Measurements from ENCODE around the gene VPS35L. TPM values are rescaled to one million over a fixed set of nuclear protein-coding genes. Genes with fewer than 3 reads are reported as not detected.
"Not testable (repeated sequence)": the region's sequence is repeated elsewhere in the genome, so short reads cannot be mapped to it uniquely, and the experiment has no call there.

The VPS35L gene
- total RNA-seq, 1 donor from 2014 or later, result 6.8 TPM

DNA sequence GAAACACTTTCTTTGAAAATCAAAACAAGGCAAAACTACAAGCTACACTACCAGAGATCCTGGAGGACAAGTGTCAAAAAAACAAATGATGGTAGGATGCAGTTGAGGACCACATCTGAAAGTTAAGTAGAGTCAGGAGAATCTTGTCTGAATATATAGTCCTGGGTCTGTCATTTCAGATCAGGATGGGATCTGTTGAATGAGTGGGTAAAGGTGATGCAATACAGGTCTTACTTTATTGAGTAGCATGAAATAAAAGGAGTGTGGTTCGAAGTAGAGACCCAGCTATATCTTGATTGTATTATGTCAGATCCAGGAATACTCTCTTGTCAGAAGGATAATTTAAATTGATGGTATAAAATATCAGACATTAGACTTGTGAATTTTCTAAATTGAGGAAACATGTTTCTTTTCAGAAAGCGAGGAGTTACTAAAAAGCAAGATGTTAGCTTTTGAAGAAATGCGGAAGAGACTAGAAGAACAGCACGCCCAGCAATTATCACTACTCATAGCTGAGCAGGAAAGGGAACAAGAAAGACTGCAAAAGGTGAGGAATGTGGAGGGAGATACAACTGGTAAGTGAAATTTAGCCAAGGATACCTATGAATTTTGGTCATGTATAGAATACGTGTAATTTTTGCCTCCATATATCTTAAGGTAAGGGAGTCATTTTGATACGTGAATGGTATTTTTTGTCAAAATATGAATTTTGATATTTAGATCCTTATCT, 15.1 kb upstream of the VPS35L start:
- Histone ChIP-seq H3K27me3 (ENCODE audit: control insufficient read depth, insufficient read depth, low read length) (no peaks in the 10 kb centered on the region), H3K36me3 (ENCODE audit: control insufficient read depth, insufficient read depth, low read length) (peaks cover 3% of the 10 kb centered on the region), H3K4me3 (ENCODE audit: low read depth, low read length) (no peak overlapping the region)
- TF ChIP-seq, protein P1, sequence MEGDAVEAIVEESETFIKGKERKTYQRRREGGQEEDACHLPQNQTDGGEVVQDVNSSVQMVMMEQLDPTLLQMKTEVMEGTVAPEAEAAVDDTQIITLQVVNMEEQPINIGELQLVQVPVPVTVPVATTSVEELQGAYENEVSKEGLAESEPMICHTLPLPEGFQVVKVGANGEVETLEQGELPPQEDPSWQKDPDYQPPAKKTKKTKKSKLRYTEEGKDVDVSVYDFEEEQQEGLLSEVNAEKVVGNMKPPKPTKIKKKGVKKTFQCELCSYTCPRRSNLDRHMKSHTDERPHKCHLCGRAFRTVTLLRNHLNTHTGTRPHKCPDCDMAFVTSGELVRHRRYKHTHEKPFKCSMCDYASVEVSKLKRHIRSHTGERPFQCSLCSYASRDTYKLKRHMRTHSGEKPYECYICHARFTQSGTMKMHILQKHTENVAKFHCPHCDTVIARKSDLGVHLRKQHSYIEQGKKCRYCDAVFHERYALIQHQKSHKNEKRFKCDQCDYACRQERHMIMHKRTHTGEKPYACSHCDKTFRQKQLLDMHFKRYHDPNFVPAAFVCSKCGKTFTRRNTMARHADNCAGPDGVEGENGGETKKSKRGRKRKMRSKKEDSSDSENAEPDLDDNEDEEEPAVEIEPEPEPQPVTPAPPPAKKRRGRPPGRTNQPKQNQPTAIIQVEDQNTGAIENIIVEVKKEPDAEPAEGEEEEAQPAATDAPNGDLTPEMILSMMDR (IDR thresholded peaks at IDR 0.05; ENCODE audit: insufficient read depth, low read length, severe bottlenecking), result no peak
- FAIRE-seq (no peak), DNase-seq (ENCODE audit: low read depth) (no peak)

DNA sequence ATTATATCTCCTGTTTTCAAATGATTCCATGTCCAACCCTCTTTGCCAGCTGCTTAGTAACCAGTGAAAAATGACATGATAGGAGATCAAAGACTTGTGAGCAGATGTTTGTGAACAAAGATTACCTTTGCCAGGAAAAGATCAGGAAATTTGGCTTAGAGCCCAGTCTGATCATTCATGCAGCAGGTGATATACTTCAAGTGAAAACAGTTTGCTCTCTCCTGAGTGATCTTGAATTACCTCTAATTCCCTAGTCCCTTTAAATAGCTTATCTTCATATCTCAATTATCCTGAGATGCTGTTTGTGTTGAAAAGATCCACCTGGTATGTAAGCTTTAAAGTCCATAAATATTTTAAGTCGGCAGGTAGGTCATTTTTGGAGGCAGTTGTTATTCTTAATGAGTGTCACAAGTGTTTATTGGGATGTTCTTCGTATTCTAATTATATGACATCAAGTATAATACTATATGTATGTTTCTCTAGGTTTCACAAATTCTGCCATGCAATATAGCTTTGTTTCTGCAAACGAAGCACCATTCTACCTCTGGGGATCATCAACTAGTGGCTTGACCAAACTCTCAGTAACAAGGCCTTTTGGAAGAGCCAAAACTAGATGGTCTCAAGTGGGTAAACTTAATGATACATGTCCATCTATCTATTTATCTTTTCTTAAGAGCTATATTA, 13.2 kb upstream of the VPS35L start:
- TF ChIP-seq, protein P1 (IDR thresholded peaks at IDR 0.05; ENCODE audit: insufficient read depth, low read length, severe bottlenecking), result no peak
- Histone ChIP-seq H3K27me3 (ENCODE audit: control insufficient read depth, insufficient read depth, low read length) (no peaks in the 10 kb centered on the region), H3K4me3 (ENCODE audit: low read depth, low read length) (no peak overlapping the region), H3K36me3 (ENCODE audit: control insufficient read depth, insufficient read depth, low read length) (no peaks in the 10 kb centered on the region)
- DNase-seq (ENCODE audit: low read depth) (peak; percentile 48), FAIRE-seq (no peak)

DNA sequence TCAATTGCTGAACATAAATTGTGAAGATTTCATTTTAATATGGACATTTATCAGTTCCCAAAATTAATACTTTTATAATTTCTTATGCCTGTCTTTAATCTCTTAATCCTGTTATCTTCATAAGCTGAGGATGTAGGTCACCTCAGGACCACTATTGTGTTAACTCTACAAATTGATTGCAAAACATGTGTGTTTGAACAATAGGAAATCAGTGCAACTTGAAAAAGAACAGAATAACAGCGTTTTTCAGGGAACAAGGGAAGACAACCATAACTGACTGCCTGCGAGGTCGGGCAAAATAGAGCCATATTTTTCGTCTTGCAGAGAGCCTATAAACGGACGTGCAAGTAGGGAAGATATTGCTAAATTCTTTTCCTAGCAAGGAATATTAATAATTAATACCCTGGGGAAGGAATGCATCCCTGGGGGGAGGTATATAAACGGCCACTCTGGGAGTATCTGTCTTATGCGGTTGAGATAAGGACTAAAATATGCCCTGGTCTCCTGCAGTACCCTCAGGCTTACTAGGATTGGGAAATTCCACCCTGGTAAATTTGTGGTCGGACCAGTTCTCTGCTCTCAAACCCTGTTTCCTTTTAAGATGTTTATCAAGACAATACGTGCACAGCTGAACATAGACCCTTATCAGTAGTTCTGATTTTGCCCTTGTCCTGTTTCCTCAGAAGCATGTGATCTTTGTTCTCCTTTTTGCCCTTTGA, 12.1 kb upstream of the VPS35L start:
- H3K27me3 ChIP-seq (ENCODE audit: control insufficient read depth, insufficient read depth, low read length); FAIRE-seq; H3K4me3 ChIP-seq (ENCODE audit: low read depth, low read length); DNase-seq (ENCODE audit: low read depth); H3K36me3 ChIP-seq (ENCODE audit: control insufficient read depth, insufficient read depth, low read length): not testable (repeated sequence)

DNA sequence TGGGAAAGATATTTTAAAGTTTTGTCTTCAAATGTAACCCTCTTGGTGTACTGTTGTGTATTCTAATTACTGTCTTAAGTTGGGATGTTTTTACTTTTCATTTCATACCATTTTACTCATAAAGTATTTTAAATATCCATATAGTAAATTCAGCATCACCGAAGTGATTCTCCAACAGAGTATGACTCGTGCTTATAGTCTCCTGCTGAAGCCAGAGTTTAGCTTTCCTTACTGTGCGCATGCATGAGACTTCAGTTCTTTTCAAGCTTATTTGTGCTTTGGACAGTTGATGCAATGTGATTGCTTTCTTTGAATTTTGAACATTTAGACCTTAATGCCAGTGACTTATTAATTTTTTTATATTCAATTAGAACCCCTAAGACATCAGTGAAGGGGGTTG, 7.4 kb upstream of the VPS35L start:
- TF ChIP-seq, protein P1 (IDR thresholded peaks at IDR 0.05; ENCODE audit: insufficient read depth, low read length, severe bottlenecking), result no peak
- H3K4me3 ChIP-seq (ENCODE audit: low read depth, low read length), result no peak overlapping the region
- FAIRE-seq (no peak), DNase-seq (ENCODE audit: low read depth) (no peak)
- H3K27me3 ChIP-seq (ENCODE audit: control insufficient read depth, insufficient read depth, low read length), result no peaks in the 10 kb centered on the region
- no peaks in the 10 kb centered on the region for H3K36me3 ChIP-seq (ENCODE audit: control insufficient read depth, insufficient read depth, low read length)

DNA sequence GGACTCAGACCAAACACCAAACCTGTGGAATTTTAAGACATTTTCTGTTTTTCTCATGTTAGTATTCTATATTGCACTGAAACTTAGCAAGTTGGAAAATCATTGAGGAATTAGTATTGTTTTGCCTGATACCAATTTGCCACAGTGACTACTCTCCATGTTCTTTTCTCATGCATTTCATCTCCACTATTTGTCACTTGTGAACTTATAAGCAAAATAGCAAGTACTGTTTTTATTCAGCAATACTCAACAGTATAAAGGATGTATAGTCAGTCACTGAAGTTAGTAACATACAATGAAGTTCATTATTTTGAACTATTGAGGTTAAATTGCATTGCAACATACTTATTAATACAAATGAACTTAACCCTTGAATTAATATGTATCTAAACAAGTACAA, 5.8 kb upstream of the VPS35L start:
- TF ChIP-seq, protein P1 (IDR thresholded peaks at IDR 0.05; ENCODE audit: insufficient read depth, low read length, severe bottlenecking), result no peak
- Histone ChIP-seq H3K36me3 (ENCODE audit: control insufficient read depth, insufficient read depth, low read length) (no peaks in the 10 kb centered on the region), H3K4me3 (ENCODE audit: low read depth, low read length) (no peak overlapping the region), H3K27me3 (ENCODE audit: control insufficient read depth, insufficient read depth, low read length) (no peaks in the 10 kb centered on the region)
- no peak for FAIRE-seq
- no peak for DNase-seq (ENCODE audit: low read depth)

Data from bronchial epithelial cell (primary cell).